ENCODE results near the gene GLO1.

Gene GLO1

DNA sequence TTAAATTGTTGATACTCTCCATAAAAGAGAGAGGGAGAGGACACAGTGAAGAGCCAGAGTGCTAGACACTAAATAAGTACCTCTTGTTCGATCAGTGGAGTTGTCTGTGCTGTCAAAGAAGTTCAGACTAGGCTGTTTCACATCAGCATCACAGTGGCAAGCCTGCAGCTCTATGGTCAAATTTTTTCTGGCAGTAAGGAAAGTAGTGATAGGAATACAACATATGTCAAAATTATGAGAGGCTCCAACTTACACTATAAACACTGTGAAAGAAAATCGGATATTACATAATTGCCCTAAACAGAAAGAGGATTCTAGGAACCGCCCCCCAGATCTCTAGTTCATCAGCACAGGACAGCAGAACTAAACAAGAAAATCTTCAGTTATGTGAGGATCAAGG, 35.3 kb upstream of the GLO1 start:
- TF ChIP-seq, protein P1, sequence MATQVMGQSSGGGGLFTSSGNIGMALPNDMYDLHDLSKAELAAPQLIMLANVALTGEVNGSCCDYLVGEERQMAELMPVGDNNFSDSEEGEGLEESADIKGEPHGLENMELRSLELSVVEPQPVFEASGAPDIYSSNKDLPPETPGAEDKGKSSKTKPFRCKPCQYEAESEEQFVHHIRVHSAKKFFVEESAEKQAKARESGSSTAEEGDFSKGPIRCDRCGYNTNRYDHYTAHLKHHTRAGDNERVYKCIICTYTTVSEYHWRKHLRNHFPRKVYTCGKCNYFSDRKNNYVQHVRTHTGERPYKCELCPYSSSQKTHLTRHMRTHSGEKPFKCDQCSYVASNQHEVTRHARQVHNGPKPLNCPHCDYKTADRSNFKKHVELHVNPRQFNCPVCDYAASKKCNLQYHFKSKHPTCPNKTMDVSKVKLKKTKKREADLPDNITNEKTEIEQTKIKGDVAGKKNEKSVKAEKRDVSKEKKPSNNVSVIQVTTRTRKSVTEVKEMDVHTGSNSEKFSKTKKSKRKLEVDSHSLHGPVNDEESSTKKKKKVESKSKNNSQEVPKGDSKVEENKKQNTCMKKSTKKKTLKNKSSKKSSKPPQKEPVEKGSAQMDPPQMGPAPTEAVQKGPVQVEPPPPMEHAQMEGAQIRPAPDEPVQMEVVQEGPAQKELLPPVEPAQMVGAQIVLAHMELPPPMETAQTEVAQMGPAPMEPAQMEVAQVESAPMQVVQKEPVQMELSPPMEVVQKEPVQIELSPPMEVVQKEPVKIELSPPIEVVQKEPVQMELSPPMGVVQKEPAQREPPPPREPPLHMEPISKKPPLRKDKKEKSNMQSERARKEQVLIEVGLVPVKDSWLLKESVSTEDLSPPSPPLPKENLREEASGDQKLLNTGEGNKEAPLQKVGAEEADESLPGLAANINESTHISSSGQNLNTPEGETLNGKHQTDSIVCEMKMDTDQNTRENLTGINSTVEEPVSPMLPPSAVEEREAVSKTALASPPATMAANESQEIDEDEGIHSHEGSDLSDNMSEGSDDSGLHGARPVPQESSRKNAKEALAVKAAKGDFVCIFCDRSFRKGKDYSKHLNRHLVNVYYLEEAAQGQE (IDR thresholded peaks at IDR 0.05; ENCODE audit: insufficient replicate concordance, low read depth), result no peak
- no peak for TF ChIP-seq GABPA (IDR thresholded peaks at IDR 0.05; ENCODE audit: low read depth)
- TF ChIP-seq CTCF (IDR thresholded peaks at IDR 0.05; ENCODE audit: insufficient read depth, low read length), result no peak
- no peak for TF ChIP-seq SPI1 (IDR thresholded peaks at IDR 0.05; ENCODE audit: borderline replicate concordance, low read depth)
- no peak for TF ChIP-seq POLR2AphosphoS5 (IDR thresholded peaks at IDR 0.05; ENCODE audit: low read depth)
- Histone ChIP-seq H3K27ac (replicated peaks) (no peak overlapping the region), H3K4me3 (replicated peaks; ENCODE audit: insufficient read depth, low read length) (no peak overlapping the region), H3K27me3 (ENCODE audit: insufficient read depth, poor library complexity, severe bottlenecking) (peaks cover 2% of the 10 kb centered on the region)
- DNase-seq (ENCODE audit: low read depth in 1 of 2, low spot score in 1 of 2), result no peak

GRCh38 chr6:38736951-38737350, 34.0 kb upstream of the GLO1 start:
- no peak overlapping the region for H3K4me3 ChIP-seq (replicated peaks; ENCODE audit: insufficient read depth, low read length)
- H3K27ac ChIP-seq (replicated peaks), result no peak overlapping the region
- TF ChIP-seq GABPA (IDR thresholded peaks at IDR 0.05; ENCODE audit: low read depth) (no peak), SPI1 (IDR thresholded peaks at IDR 0.05; ENCODE audit: borderline replicate concordance, low read depth) (no peak), POLR2AphosphoS5 (IDR thresholded peaks at IDR 0.05; ENCODE audit: low read depth) (no peak), CTCF (IDR thresholded peaks at IDR 0.05; ENCODE audit: insufficient read depth, low read length) (no peak)
- TF ChIP-seq, protein P1 (IDR thresholded peaks at IDR 0.05; ENCODE audit: insufficient replicate concordance, low read depth), result no peak
- DNase-seq (ENCODE audit: low read depth in 1 of 2, low spot score in 1 of 2), result no peak
- H3K27me3 ChIP-seq (ENCODE audit: insufficient read depth, poor library complexity, severe bottlenecking), result peaks cover 2% of the 10 kb centered on the region

GRCh38 chr6:38730140-38730862, 27.4 kb upstream of the GLO1 start:
- Histone ChIP-seq H3K4me3 (replicated peaks; ENCODE audit: insufficient read depth, low read length) (no peak overlapping the region), H3K27ac (replicated peaks) (no peak overlapping the region), H3K27me3 (ENCODE audit: insufficient read depth, poor library complexity, severe bottlenecking) (no peaks in the 10 kb centered on the region)
- DNase-seq (ENCODE audit: low read depth in 1 of 2, low spot score in 1 of 2), result no peak
- no peak for TF ChIP-seq CTCF (IDR thresholded peaks at IDR 0.05; ENCODE audit: insufficient read depth, low read length)
- TF ChIP-seq POLR2AphosphoS5 (IDR thresholded peaks at IDR 0.05; ENCODE audit: low read depth), result no peak
- TF ChIP-seq SPI1 (IDR thresholded peaks at IDR 0.05; ENCODE audit: borderline replicate concordance, low read depth), result no peak
- TF ChIP-seq, protein P1 (IDR thresholded peaks at IDR 0.05; ENCODE audit: insufficient replicate concordance, low read depth), result no peak
- TF ChIP-seq GABPA (IDR thresholded peaks at IDR 0.05; ENCODE audit: low read depth), result no peak
